KOPT-K1 (cell line): ENCODE results near the gene FARS2.

Source experiments
- H3K27ac ChIP-seq: fragments of 200-600 bp; sonication (generic); 2 replicates; pipeline ENCODE4 v1.5.1; 2016; ENCODE audit warnings: antibody characterized with exemption, mild to moderate bottlenecking, low read depth, low read length; ENCODE audit not compliant: poor library complexity, severe bottlenecking
- H3K36me3 ChIP-seq: fragments of 200-600 bp; sonication (generic); 2 replicates; pipeline ENCODE4 v1.5.1; 2017; ENCODE audit warnings: antibody characterized with exemption, mild to moderate bottlenecking, low read length, moderate library complexity; ENCODE audit not compliant: insufficient read depth
- H3K9me3 ChIP-seq: fragments of 200-600 bp; sonication (generic); 2 replicates; pipeline ENCODE4 v1.5.1; 2017; ENCODE audit warnings: antibody characterized with exemption, low read length, mild to moderate bottlenecking; ENCODE audit not compliant: insufficient read depth, poor library complexity, severe bottlenecking

FARS2 gene

GRCh38 chr6:5260661-5261544 lies at the start of gene FARS2, which contains the start of gene LYRM4:
Gene FARS2 (plus strand): TSS chr6:5261513.
Gene LYRM4 (minus strand): TSS chr6:5260950. CDS start chr6:5260733, 217 bp downstream.
- H3K9me3 ChIP-seq, result no peaks in the 10 kb centered on the region
- H3K27ac ChIP-seq, result peak within 1 kb of the TSS; percentile 89
- H3K36me3 ChIP-seq, result no peaks in the 10 kb centered on the region

GRCh38 chr6:5213836-5214235 lies 47.5 kb upstream of the FARS2 start:
- no peaks in the 10 kb centered on the region for H3K9me3 ChIP-seq
- peaks cover 23% of the 10 kb centered on the region for H3K36me3 ChIP-seq
- H3K27ac ChIP-seq, result no peak overlapping the region

- peaks cover 23% of the 10 kb centered on the region for H3K36me3 ChIP-seq
- no peak overlapping the region for H3K27ac ChIP-seq
- no peaks in the 10 kb centered on the region for H3K9me3 ChIP-seq
Observed at GRCh38 chr6:5214570-5215052, 46.7 kb upstream of the FARS2 start.

- Histone ChIP-seq H3K36me3 (peaks cover 23% of the 10 kb centered on the region), H3K27ac (no peak overlapping the region)
Observed at GRCh38 chr6:5215159-5215558, 46.2 kb upstream of the FARS2 start.

GRCh38 chr6:5215799-5216198 lies 45.5 kb upstream of the FARS2 start:
- H3K9me3 ChIP-seq, result no peaks in the 10 kb centered on the region
- no peak overlapping the region for H3K27ac ChIP-seq
- peaks cover 23% of the 10 kb centered on the region for H3K36me3 ChIP-seq

More at GRCh38 chr6:5215159-5215558, 46.2 kb upstream of the FARS2 start:
- H3K9me3 ChIP-seq, result no peaks in the 10 kb centered on the region

- Histone ChIP-seq H3K36me3 (peaks cover 23% of the 10 kb centered on the region), H3K9me3 (no peaks in the 10 kb centered on the region), H3K27ac (no peak overlapping the region)
Observed at GRCh38 chr6:5217356-5217755, 44.0 kb upstream of the FARS2 start.

- H3K36me3 ChIP-seq, result peaks cover 6% of the 10 kb centered on the region; the same call in 1 of the 2 replicates
- H3K27ac ChIP-seq, result no peak overlapping the region
- H3K9me3 ChIP-seq, result no peaks in the 10 kb centered on the region
Observed at GRCh38 chr6:5219011-5219691, 42.2 kb upstream of the FARS2 start.

- Histone ChIP-seq H3K36me3 (no peaks in the 10 kb centered on the region), H3K27ac (no peak overlapping the region), H3K9me3 (no peaks in the 10 kb centered on the region)
Observed at GRCh38 chr6:5220443-5220842, 40.9 kb upstream of the FARS2 start.

- H3K9me3 ChIP-seq, result no peaks in the 10 kb centered on the region
- H3K27ac ChIP-seq, result no peak overlapping the region
- no peaks in the 10 kb centered on the region for H3K36me3 ChIP-seq
Observed at GRCh38 chr6:5223309-5223708, 38.0 kb upstream of the FARS2 start.

- Histone ChIP-seq H3K27ac (no peak overlapping the region), H3K36me3 (no peaks in the 10 kb centered on the region), H3K9me3 (no peaks in the 10 kb centered on the region)
Observed at GRCh38 chr6:5229356-5229755, 32.0 kb upstream of the FARS2 start.

GRCh38 chr6:5230081-5230480 lies 31.2 kb upstream of the FARS2 start:
- no peaks in the 10 kb centered on the region for H3K9me3 ChIP-seq
- no peak overlapping the region for H3K27ac ChIP-seq
- no peaks in the 10 kb centered on the region for H3K36me3 ChIP-seq

GRCh38 chr6:5231289-5231688 lies 30.0 kb upstream of the FARS2 start:
- no peaks in the 10 kb centered on the region for H3K36me3 ChIP-seq
- no peaks in the 10 kb centered on the region for H3K9me3 ChIP-seq
- H3K27ac ChIP-seq, result no peak overlapping the region

- Histone ChIP-seq H3K9me3 (no peaks in the 10 kb centered on the region), H3K36me3 (no peaks in the 10 kb centered on the region), H3K27ac (no peak overlapping the region)
Observed at GRCh38 chr6:5234874-5235273, 26.4 kb upstream of the FARS2 start.

GRCh38 chr6:5235830-5236229 lies 25.5 kb upstream of the FARS2 start:
- H3K36me3 ChIP-seq, result no peaks in the 10 kb centered on the region
- no peak overlapping the region for H3K27ac ChIP-seq
- no peaks in the 10 kb centered on the region for H3K9me3 ChIP-seq

- Histone ChIP-seq H3K36me3 (no peaks in the 10 kb centered on the region), H3K9me3 (no peaks in the 10 kb centered on the region), H3K27ac (no peak overlapping the region)
Observed at GRCh38 chr6:5237805-5238204, 23.5 kb upstream of the FARS2 start.
